Measurements from ENCODE around the gene TCEAL6.

GRCh38 chrX:102129473-102129872 lies 12.8 kb downstream of the TCEAL6 start:
- TF ChIP-seq CTCF (IDR thresholded peaks at IDR 0.05; ENCODE audit: poor library complexity), result peak; percentile 37
- no peak for TF ChIP-seq EZH2phosphoT487 (IDR thresholded peaks at IDR 0.05; ENCODE audit: low read depth, severe bottlenecking, unreplicated experiment)
- no peak for TF ChIP-seq EZH2 (IDR thresholded peaks at IDR 0.05; ENCODE audit: borderline replicate concordance)

All from hepatocyte (in vitro differentiated cells).